ENCODE results near the gene ZBTB44.

Gene ZBTB44

DNA sequence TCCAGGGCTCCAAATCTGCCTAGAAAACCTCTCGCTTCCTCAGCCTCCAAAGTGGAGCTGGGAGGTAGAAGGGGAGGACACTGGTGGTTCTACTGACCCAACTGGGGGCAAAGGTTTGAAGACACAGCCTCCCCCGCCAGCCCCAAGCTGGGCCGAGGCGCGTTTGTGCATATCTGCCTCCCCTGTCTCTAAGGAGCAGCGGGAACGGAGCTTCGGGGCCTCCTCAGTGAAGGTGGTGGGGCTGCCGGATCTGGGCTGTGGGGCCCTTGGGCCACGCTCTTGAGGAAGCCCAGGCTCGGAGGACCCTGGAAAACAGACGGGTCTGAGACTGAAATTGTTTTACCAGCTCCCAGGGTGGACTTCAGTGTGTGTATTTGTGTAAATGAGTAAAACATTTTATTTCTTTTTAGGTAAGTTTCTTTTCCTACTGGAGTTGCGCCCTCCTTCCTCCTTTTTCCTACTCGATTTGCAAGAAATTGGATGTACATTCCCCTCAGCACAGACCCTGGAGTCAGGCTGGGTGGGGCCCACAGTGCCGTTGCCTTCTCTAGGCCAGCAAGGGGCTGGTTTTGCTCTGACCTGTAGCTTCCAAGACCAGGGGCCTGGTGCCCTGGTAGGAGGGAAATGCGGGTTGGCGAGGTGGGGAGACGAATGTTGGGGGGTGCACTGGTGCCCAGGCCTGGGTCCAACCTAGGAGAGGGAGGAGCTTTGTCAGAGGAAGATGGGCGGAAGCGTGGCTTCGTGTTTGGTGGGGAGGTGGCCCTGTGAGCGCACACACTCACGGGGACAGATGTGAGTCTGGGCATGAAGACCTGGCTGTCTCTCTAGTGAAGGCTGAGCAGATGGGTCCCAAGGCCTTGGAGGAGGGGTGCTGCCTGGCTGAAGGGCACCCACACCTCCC lies 104.5 kb downstream of the ZBTB44 start:
- DNase-seq (ENCODE audit: low read depth): no peak
- TF ChIP-seq, protein P1, sequence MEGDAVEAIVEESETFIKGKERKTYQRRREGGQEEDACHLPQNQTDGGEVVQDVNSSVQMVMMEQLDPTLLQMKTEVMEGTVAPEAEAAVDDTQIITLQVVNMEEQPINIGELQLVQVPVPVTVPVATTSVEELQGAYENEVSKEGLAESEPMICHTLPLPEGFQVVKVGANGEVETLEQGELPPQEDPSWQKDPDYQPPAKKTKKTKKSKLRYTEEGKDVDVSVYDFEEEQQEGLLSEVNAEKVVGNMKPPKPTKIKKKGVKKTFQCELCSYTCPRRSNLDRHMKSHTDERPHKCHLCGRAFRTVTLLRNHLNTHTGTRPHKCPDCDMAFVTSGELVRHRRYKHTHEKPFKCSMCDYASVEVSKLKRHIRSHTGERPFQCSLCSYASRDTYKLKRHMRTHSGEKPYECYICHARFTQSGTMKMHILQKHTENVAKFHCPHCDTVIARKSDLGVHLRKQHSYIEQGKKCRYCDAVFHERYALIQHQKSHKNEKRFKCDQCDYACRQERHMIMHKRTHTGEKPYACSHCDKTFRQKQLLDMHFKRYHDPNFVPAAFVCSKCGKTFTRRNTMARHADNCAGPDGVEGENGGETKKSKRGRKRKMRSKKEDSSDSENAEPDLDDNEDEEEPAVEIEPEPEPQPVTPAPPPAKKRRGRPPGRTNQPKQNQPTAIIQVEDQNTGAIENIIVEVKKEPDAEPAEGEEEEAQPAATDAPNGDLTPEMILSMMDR (IDR thresholded peaks at IDR 0.05; ENCODE audit: low read depth, low read length, missing control alignments): no peak
- H3K4me3 ChIP-seq (ENCODE audit: low read depth, low read length): no peak overlapping the region

DNA sequence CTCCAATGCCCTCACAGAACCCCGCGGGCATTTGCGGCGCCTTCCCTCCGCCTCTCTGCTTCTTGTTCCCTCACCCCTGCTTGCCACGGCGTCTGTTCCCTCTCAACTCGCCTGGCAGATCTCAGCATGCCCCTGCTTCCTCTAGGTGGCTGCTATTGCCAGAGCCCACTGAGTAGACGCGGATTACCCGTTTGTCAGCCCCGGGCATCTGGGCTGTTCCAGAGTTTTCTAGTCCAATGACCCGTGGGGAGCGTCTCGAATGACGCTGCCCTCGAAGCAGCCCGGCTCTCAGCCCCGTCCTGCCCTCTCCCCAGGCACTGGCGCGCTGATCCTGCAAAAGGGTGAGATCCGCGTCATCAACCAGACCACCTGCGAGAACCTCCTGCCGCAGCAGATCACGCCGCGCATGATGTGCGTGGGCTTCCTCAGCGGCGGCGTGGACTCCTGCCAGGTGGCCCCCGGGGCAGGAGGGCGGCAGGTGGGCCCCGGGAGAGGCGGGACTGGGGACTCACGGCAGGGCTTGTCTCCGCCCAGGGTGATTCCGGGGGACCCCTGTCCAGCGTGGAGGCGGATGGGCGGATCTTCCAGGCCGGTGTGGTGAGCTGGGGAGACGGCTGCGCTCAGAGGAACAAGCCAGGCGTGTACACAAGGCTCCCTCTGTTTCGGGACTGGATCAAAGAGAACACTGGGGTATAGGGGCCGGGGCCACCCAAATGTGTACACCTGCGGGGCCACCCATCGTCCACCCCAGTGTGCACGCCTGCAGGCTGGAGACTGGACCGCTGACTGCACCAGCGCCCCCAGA lies 105.4 kb downstream of the ZBTB44 start:
- no peak for DNase-seq (ENCODE audit: low read depth)
- TF ChIP-seq, protein P1 (IDR thresholded peaks at IDR 0.05; ENCODE audit: low read depth, low read length, missing control alignments): no peak
- no peak overlapping the region for H3K4me3 ChIP-seq (ENCODE audit: low read depth, low read length)

DNA sequence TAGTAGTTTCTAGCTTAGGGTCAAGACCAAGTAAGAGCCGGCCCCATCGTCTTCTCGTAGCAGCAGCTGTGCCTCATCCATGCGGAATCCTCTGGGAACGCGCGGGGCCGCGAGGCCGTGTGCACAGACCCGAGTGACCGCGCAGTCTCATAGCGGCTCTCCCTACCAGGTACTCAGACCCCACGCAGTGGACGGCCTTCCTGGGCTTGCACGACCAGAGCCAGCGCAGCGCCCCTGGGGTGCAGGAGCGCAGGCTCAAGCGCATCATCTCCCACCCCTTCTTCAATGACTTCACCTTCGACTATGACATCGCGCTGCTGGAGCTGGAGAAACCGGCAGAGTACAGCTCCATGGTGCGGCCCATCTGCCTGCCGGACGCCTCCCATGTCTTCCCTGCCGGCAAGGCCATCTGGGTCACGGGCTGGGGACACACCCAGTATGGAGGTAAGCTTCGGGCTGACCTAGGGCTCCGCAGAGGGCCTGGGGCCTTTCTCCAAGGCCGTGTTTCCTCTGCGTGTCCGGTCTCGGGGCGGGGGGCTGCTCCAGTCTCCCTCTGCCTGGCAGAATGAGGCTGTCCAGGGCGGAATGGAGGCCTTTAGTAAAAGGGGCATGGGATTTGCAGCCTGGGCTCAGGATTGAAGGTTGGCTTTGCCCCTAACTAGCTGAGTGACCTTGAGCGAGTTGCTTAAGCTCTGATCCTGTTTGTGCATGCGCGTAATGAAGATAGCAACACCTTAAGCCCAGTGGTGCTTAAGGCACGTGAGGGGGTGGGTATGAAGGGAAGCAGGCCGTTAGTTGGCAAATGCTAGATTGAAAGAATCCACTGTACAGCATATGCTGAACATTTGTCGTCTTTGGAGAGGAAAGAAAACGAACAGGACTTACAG lies 106.2 kb downstream of the ZBTB44 start:
- no peak overlapping the region for H3K4me3 ChIP-seq (ENCODE audit: low read depth, low read length)
- DNase-seq (ENCODE audit: low read depth): no peak
- TF ChIP-seq, protein P1 (IDR thresholded peaks at IDR 0.05; ENCODE audit: low read depth, low read length, missing control alignments): no peak

DNA sequence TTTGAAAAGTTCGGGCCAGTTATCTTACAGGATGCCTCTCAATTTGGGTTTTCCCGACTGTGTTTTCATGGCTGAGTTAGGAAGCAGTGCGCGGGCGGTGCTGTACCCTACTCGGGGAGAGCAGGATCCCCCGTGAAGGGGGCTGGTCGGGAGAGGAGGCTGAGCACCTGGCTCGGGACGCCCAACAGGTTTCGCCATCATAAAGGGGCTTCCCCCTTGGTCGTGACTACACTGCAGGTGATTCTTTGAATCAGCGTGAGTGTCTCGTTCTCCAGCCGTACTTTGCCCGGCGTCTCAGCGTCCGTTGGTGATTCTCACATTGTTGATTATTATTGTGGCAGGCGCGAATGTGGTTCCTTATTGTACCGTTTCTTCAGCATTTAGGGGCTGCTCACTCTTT lies 108.6 kb downstream of the ZBTB44 start:
- no peak for DNase-seq (ENCODE audit: low read depth)

DNA sequence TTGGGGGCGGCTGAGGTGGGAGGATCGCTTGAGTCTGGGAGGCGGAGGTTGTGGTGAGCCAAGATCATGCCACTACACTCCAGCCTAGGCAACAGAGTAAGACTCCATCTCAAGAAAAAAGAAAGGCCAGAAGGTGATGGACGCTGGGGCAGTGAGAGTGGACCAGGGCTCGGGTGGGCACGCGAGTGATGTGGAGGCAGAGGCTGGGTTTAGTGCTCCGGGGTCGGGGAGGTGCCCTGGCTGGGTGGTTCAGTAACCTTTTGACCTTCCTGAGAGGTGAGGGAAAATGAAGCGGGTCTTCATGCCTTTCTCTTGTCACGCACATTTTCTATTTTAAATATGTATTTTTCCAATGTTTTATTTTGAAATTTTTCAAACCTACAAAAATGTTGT lies 110.0 kb downstream of the ZBTB44 start:
- H3K4me3 ChIP-seq (ENCODE audit: low read depth, low read length): no peak overlapping the region
- TF ChIP-seq, protein P1 (IDR thresholded peaks at IDR 0.05; ENCODE audit: low read depth, low read length, missing control alignments): no peak
- DNase-seq (ENCODE audit: low read depth): no peak

More for the DNA sequence above, 108.6 kb downstream of the ZBTB44 start:
- TF ChIP-seq, protein P1 (IDR thresholded peaks at IDR 0.05; ENCODE audit: low read depth, low read length, missing control alignments): no peak
- H3K4me3 ChIP-seq (ENCODE audit: low read depth, low read length): no peak overlapping the region
